Measurements from ENCODE around the gene DHX38. TPM values are rescaled to one million over a fixed set of nuclear protein-coding genes. Genes with fewer than 3 reads are reported as not detected.
A peak's percentile ranks its signal among the peaks of the same experiment; 100 is the strongest.
"Not testable (repeated sequence)": the region's sequence is repeated elsewhere in the genome, so short reads cannot be mapped to it uniquely, and the experiment has no call there.

The DHX38 gene
- total RNA-seq: 52.4 and 72.9 TPM in 2 replicates

DNA sequence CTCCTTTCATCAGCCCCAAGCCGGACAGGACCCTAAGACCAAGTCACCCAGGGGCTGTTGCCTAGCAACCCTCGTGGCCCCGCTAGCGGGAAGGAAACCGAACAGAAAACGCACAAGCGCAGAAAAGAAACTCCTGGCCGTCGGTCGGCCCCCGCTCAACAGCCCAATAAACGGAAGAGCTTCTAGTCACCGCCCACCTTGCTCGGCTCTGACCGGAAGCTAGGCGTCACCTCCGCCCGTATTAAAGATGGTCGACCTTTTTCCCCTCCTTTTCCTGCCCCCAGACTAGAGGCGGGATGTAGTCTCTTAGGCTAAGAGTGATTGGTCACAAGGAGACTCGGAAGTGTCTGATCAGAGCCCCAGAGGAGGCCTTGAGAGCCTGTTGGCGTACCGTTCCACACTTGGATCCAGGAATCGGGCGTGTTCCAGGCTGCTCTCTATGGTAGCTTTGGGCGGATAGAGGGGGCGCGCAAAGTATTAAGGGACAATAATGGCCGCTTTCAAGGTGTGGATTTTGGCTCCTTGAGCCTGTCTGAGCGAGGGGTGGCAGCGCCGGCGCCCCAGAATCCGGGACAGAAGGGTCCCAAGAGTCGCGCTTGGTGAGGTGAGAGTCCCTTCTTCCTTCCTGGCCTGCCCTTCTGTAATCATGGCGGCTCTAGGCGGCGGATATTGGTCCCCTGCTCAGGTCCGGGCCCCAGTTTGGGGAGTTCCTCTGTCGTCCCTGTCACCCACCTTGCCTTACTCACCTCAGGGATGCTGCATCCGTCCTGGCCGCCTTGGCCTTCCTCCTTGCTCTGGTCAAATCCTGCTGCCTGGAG, at the start of gene DHX38, which contains the start of gene TXNL4B:
Gene DHX38, plus strand, starts transcription at position 400 of the 818 bp plus-strand sequence. CDS start 2,311 bp downstream, outside the sequence.
Gene TXNL4B, minus strand, starts transcription at position 173 of the 818 bp plus-strand sequence. CDS start 2,871 bp downstream, outside the sequence.
- DNase-seq (ENCODE audit: low read depth): peak; percentile 99

DNA sequence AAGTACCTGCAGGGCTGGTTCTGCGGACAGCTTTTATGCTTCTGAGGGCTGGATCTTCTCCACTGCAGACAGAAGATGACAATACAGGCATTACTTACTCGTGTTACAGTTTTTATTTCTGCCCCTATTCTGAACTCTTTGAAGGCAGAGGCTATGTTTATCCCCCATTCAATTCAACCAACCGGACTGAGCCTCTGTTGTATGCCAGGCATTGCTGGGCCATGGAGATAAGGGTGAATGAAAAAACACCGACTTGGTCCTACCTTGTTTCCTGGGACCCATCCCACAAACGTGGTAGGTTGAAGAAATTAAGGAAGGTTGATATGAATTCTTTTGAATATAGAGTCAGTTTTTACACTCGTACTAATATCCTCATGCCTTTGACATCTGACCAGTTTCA, 49.4 kb upstream of the DHX38 start:
- no peak for DNase-seq (ENCODE audit: low read depth)

DNA sequence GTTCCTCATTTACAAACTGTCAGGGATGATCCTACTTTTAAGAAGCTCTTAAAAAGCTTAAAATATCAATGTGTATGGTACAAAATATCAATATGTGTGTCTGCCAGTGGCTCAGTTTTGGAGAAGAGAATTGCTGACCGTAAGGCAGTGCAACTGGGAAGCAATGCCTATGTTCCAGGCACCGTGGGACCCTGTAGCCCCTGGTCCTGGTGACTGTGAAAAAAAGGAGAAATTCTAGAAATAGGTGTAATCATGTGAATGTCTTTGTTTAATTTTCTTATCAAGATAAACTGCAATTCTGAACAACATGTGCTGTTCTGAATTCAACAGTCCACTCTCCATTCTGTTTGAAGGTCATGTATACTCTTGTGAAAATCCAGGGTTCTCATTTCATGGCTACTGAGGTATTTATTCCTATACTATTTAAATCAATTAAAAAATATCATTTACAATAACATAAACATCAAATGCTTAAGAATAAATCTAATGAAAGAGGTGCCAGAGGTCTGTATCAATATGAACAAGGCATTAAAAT, 48.8 kb upstream of the DHX38 start:
- DNase-seq (ENCODE audit: low read depth): no peak

- no peak for DNase-seq (ENCODE audit: low read depth)
These were observed 44.5 kb upstream of the DHX38 start for GRCh38 chr16:72049110-72049509.

DNA sequence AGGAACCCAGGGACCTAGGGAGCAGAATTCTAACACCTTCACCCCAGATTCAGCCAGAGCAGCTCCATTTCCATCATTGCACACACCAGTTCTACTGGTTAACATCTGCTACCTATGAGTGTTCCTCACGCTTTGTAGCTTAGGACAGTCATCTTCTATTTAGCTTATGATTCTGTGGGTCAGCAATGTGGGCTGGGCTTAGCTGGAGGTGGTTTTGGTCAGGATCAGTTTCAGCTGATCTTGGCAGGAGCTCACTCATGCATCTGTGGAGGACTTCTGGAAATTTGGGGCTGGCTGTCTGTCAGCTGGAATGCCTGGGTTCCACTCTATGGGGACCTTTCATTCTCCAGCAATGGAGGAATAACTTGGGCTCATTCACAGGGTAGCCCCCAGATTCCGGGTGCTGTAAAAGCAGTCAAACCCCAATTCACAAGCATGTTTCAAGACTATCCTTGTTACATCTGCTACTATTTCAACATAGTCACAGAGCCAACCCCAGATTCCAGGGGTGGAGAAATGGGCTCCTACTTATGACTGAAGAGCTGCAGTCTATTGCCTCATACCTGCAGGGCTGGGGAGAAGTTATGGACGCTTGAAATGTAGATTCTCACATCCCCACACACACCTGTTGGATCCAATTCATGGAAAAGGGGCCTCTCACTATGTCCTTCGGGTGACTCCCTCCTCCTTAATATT, 42.7 kb upstream of the DHX38 start:
- no peak for DNase-seq (ENCODE audit: low read depth)

DNA sequence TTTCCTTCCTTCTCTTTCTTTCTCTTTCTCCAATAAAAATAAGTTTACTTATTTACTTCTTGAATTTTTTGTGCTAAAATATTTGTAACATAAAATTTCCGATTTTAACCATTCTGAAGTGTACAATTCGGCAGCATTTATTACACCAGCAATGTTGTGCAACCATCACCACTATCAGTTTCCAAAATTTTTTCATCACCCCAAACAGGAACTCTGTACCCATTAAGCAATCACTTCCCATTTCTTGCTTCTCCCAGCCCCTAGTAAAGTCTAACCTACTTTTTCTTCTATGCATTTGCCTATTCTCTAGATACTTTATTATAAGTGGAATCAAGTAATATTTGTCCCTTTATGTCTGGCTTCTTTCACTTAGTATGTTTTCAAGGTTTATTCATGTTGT, 41.8 kb upstream of the DHX38 start:
- DNase-seq (ENCODE audit: low read depth): no peak

GRCh38 chr16:72054254-72054847, 39.3 kb upstream of the DHX38 start, which contains the start of gene HP:
Gene HP, plus strand, starts transcription at chr16:72054505. Its CDS starts 148 bp downstream, at chr16:72054653.
- DNase-seq (ENCODE audit: low read depth): peak; percentile 80

DNA sequence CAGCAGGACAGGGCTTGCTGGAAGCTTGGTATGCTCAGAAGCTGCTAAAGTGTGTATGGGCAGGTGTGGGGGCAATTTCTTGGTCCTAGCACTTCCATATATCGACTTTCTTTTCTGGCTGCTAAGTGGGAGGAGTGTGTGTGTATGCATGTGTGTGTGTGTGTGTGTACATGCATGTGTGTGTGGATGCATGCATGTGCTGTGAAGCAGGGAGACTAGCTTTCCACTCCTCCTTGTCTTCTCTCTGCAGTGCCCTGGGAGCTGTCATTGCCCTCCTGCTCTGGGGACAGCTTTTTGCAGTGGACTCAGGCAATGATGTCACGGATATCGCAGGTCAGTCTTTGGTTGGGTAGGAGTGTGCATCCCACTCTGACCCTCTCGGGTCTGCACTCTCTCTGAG, 37.7 kb upstream of the DHX38 start:
- DNase-seq (ENCODE audit: low read depth): no peak

- not testable (repeated sequence) for DNase-seq (ENCODE audit: low read depth)
These were observed 36.3 kb upstream of the DHX38 start for GRCh38 chr16:72057313-72057712.

GRCh38 chr16:72059060-72059459, 34.6 kb upstream of the DHX38 start:
- DNase-seq (ENCODE audit: low read depth): not testable (repeated sequence)

DNA sequence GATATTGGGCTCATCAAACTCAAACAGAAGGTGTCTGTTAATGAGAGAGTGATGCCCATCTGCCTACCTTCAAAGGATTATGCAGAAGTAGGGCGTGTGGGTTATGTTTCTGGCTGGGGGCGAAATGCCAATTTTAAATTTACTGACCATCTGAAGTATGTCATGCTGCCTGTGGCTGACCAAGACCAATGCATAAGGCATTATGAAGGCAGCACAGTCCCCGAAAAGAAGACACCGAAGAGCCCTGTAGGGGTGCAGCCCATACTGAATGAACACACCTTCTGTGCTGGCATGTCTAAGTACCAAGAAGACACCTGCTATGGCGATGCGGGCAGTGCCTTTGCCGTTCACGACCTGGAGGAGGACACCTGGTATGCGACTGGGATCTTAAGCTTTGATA, 33.2 kb upstream of the DHX38 start:
- DNase-seq (ENCODE audit: low read depth): no peak

- DNase-seq (ENCODE audit: low read depth): no peak
These were observed 32.1 kb upstream of the DHX38 start for GRCh38 chr16:72061564-72061963.

- no peak for DNase-seq (ENCODE audit: low read depth)
These were observed 29.2 kb upstream of the DHX38 start for GRCh38 chr16:72064361-72064894.

DNA sequence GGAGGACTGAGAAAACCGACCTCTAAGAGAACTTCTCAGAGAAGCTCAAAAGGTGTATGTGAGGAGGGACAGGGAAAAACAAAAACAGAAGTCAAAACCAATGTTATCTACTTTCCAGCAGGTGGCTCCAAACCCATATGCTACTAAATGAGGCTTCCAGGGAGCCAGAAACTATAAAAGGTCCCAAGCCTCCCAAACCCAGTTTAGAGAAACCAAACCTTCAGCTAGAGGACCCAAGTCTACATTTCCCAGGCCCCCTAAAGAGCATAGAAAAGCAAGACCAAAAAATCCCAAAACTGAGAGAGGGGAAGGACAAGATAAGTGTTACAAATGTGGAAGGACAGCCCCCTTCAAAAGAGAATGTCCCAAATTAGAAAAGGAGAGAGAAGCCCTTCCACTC, 26.9 kb upstream of the DHX38 start:
- peak; percentile 51 for DNase-seq (ENCODE audit: low read depth)

GRCh38 chr16:72068930-72069329, 24.7 kb upstream of the DHX38 start:
- DNase-seq (ENCODE audit: low read depth): peak; percentile 19

GRCh38 chr16:72072514-72073342, 20.9 kb upstream of the DHX38 start:
- no peak for DNase-seq (ENCODE audit: low read depth)

DNA sequence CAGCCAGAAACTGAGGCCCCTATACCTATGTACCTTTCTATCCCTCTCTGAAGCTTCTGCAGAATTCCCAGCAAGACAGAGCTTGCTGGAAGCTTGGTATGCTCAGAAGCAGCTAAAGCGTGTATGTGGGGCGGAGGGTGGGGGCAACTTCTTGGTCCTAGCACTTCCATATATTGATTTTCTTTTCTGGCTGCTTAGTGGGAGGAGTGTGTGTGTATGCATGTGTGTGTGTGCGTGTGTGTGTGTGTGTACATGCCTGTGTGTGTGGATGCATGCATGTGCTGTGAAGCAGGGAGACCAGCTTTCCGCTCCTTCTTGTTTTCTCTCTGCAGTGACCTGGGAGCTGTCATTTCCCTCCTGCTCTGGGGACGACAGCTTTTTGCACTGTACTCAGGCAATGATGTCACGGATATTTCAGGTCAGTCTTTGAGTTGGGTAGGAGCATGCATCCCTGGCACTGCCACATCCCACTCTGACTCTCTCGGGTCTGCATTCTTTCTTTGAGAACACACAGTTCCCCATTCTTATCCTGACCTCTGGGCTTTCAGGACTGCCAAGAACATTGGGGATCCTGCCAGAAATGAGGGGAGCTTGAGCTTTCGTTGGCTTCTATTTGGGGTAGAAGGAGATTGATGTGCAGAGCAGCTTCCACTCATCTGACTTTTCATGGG, 20.0 kb upstream of the DHX38 start:
- DNase-seq (ENCODE audit: low read depth): no peak

- not testable (repeated sequence) for DNase-seq (ENCODE audit: low read depth)
These were observed 18.6 kb upstream of the DHX38 start for GRCh38 chr16:72075067-72075466.

- not testable (repeated sequence) for DNase-seq (ENCODE audit: low read depth)
These were observed 16.5 kb upstream of the DHX38 start for GRCh38 chr16:72076991-72077706.

All from renal cortical epithelial cell (primary cell).